H1 (cell line): ENCODE measurements around the gene NRP2. TPM values are rescaled to one million over a fixed set of nuclear protein-coding genes. Genes with fewer than 3 reads are reported as not detected.

Experiments
- BRCA1 ChIP-seq: IDR thresholded peaks from 2 replicates; pipeline ENCODE4 v1.6.1; 2012; ENCODE audit warnings: low read depth, low read length, improper control_type of control experiment
- CTBP2 ChIP-seq: IDR thresholded peaks from 2 replicates; pipeline ENCODE4 v1.7.0; 2011; ENCODE audit warnings: borderline replicate concordance, mild to moderate bottlenecking, moderate library complexity, mixed read lengths, low read length; ENCODE audit not compliant: insufficient read depth, insufficient read length
- E2F6 ChIP-seq: IDR thresholded peaks from 2 replicates; pipeline ENCODE4 v1.6.1; 2012; ENCODE audit warnings: inconsistent platforms
- RNF2 ChIP-seq: fragments of 200-900, 300-1000 bp; sonication (generic); IDR thresholded peaks from 2 replicates; pipeline ENCODE4 v1.7.1; 2016; ENCODE audit warnings: borderline replicate concordance, low read depth, mild to moderate bottlenecking, antibody characterized with exemption, low read length; ENCODE audit not compliant: poor library complexity, severe bottlenecking; ENCODE audit errors: missing control alignments
- RXRA ChIP-seq: IDR thresholded peaks from 2 replicates; pipeline ENCODE4 v1.6.1; 2011; ENCODE audit warnings: low read depth, mild to moderate bottlenecking, low read length, moderate library complexity; ENCODE audit not compliant: insufficient read depth
- SIRT6 ChIP-seq: IDR thresholded peaks from one replicate; pipeline ENCODE4 v1.7.1; 2012; ENCODE audit warnings: low read length, inconsistent platforms
- TCF12 ChIP-seq: IDR thresholded peaks from 2 replicates; pipeline ENCODE4 v1.6.1; 2011; ENCODE audit warnings: low read depth, mild to moderate bottlenecking, low read length
- TEAD4 ChIP-seq: IDR thresholded peaks from 2 replicates; pipeline ENCODE4 v1.6.1; 2012; ENCODE audit warnings: low read depth, low read length, inconsistent platforms, mixed read lengths
- polyA plus RNA-seq, 7 experiments: library from polyadenylated mRNA; depleted of rRNA in 3 of 7; stranded (reverse) in 5 of 7; unstranded in 2 of 7; fragments of >200 nt in 5 of 7; fragments of 200-250 nt in 2 of 7; gene quantifications; 1 replicate in 5 of 7; 2 replicates in 1 of 7; 4 replicates in 1 of 7; pipeline versions ENCODE4 v1.2.1 to v1.2.3, GENCODE V29; 2011 to 2013; ENCODE audit warnings: missing spikeins in 2 of 7, mixed read lengths in 2 of 7
- total RNA-seq: library from RNA; stranded (reverse); fragmentation: NEBNext Ultra II Directional; extraction: Animal tissue kit (Norgen Biotek cat#: 25700); gene quantifications from 2 replicates; pipeline ENCODE4 v1.2.1, GENCODE V29; 2021

Gene NRP2
- total and polyA plus RNA-seq, 2 of the 8 experiments (the other 6 are each of a cell fraction or from before 2014, with no cell fraction given) = 32.0 to 37.8 TPM

- TF ChIP-seq E2F6 (no peak), SIRT6 (no peak), TEAD4 (no peak), CTBP2 (no peak), RXRA (no peak), RNF2 (no peak), BRCA1 (no peak), TCF12 (no peak)
Observed at GRCh38 chr2:205733082-205733481, 50.8 kb downstream of the NRP2 start (continued).
